IMR-90 (cell line): ENCODE measurements around the gene FAM227B. TPM values are rescaled to one million over a fixed set of nuclear protein-coding genes. Genes with fewer than 3 reads are reported as not detected.

Experiments used
- ATAC-seq: fragments of 200-7000 bp; cut with Tn5 transposase; 2 replicates; pipeline ENCODE4 v1.9.1; 2020; ENCODE audit warnings: low read depth, mild to moderate bottlenecking, moderate library complexity
- BruUV-seq: library from RNA; stranded (reverse); fragments of 400-500 nt; replicated peaks from 2 replicates; lab custom pipeline; 2021; lab: Mats Ljungman, UMichigan
- CTCF ChIA-PET: fragments of 300-600 bp; formaldehyde crosslinking; extraction: SDS; loops from one replicate; lab custom pipeline; 2021; ENCODE audit warnings: antibody characterized with exemption; lab: Yijun Ruan, JAX
- POLR2A ChIA-PET: fragments of 300-600 bp; sonication (Branson Sonifier 250); formaldehyde crosslinking; loops from one replicate; lab custom pipeline; 2022; ENCODE audit warnings: antibody characterized with exemption; ENCODE audit not compliant: unreplicated experiment; lab: Charles Lee
- DNase-seq: peaks from one replicate; pipeline ENCODE4 v3.0.0; 2013
- H2AFZ ChIP-seq: replicated peaks from 2 replicates; pipeline ENCODE3; 2013; ENCODE audit warnings: low read length, mild to moderate bottlenecking; ENCODE audit not compliant: poor library complexity
- H2AK5ac ChIP-seq: 2 replicates; pipeline ENCODE4 v1.6.1; 2013; ENCODE audit warnings: low read depth, low read length, inconsistent platforms
- H2AK9ac ChIP-seq: replicated peaks from 2 replicates; pipeline ENCODE3; 2013; ENCODE audit warnings: mild to moderate bottlenecking, low read depth, low read length, moderate library complexity; ENCODE audit not compliant: poor library complexity
- H2BK120ac ChIP-seq: 2 replicates; pipeline ENCODE4 v1.6.1; 2013; ENCODE audit warnings: low read depth, low read length, inconsistent platforms
- H2BK15ac ChIP-seq: 3 replicates; pipeline ENCODE4 v1.6.1; 2013; ENCODE audit warnings: low read depth, low read length, inconsistent platforms
- H2BK20ac ChIP-seq: 2 replicates; pipeline ENCODE4 v1.6.1; 2013; ENCODE audit warnings: low read depth, mild to moderate bottlenecking, inconsistent platforms, low read length, moderate library complexity
- H2BK5ac ChIP-seq: 2 replicates; pipeline ENCODE4 v1.6.1; 2013; ENCODE audit warnings: mild to moderate bottlenecking, low read depth, low read length, inconsistent platforms; ENCODE audit not compliant: poor library complexity, severe bottlenecking
- H3K14ac ChIP-seq: replicated peaks from 2 replicates; pipeline ENCODE4 v1.6.1; 2013; ENCODE audit warnings: low read depth, low read length, inconsistent platforms
- H3K18ac ChIP-seq: 2 replicates; pipeline ENCODE4 v1.6.1; 2013; ENCODE audit warnings: low read depth, low read length, control low read depth
- H3K23ac ChIP-seq: 2 replicates; pipeline ENCODE4 v1.6.1; 2013; ENCODE audit warnings: low read depth, low read length, inconsistent platforms
- H3K27ac ChIP-seq: 2 replicates; pipeline ENCODE4 v1.5.1; 2013; ENCODE audit warnings: mild to moderate bottlenecking, control low read depth, low read length; ENCODE audit not compliant: insufficient read depth
- H3K27me3 ChIP-seq: 2 replicates; pipeline ENCODE4 v1.6.1; 2013; ENCODE audit warnings: low read length; ENCODE audit not compliant: control insufficient read depth, insufficient read depth
- H3K36me3 ChIP-seq: 2 replicates; pipeline ENCODE4 v1.6.1; 2013; ENCODE audit warnings: low read length, mixed read lengths; ENCODE audit not compliant: control insufficient read depth, insufficient read depth
- H3K4ac ChIP-seq: 2 replicates; pipeline ENCODE4 v1.6.1; 2013; ENCODE audit warnings: low read depth, low read length, inconsistent platforms
- H3K4me1 ChIP-seq: 2 replicates; pipeline ENCODE4 v1.6.1; 2013; ENCODE audit warnings: low read length, mixed read lengths; ENCODE audit not compliant: control insufficient read depth, insufficient read depth
- H3K4me2 ChIP-seq: 2 replicates; pipeline ENCODE4 v1.6.1; 2013; ENCODE audit warnings: low read depth, mild to moderate bottlenecking, control low read depth, low read length, moderate library complexity
- H3K4me3 ChIP-seq: 2 replicates; pipeline ENCODE4 v1.5.1; 2013; ENCODE audit warnings: low read depth, mild to moderate bottlenecking, control low read depth, low read length, moderate library complexity; ENCODE audit not compliant: insufficient read depth
- H3K56ac ChIP-seq: 2 replicates; pipeline ENCODE4 v1.6.1; 2013; ENCODE audit warnings: low read length, inconsistent platforms; ENCODE audit not compliant: insufficient read depth; ENCODE audit errors: extremely low read depth
- H3K79me1 ChIP-seq, 2 experiments: 2 replicates each; pipeline ENCODE4 v1.6.1; 2013; ENCODE audit warnings: low read length in 2 of 2, inconsistent platforms in 1 of 2, low read depth in 1 of 2
- H3K9ac ChIP-seq: 2 replicates; pipeline ENCODE4 v1.6.1; 2013; ENCODE audit warnings: low read depth, low read length, control low read depth
- H3K9me1 ChIP-seq: 2 replicates; pipeline ENCODE4 v1.6.1; 2013; ENCODE audit warnings: low read length, inconsistent platforms; ENCODE audit not compliant: insufficient read depth
- H3K9me3 ChIP-seq: 2 replicates; pipeline ENCODE4 v1.6.1; 2013; ENCODE audit warnings: low read length; ENCODE audit not compliant: control insufficient read depth, insufficient read depth
- H4K20me1 ChIP-seq: 2 replicates; pipeline ENCODE4 v1.6.1; 2013; ENCODE audit warnings: low read length, inconsistent platforms; ENCODE audit not compliant: insufficient read depth
- H4K5ac ChIP-seq: 2 replicates; pipeline ENCODE4 v1.6.1; 2013; ENCODE audit warnings: mild to moderate bottlenecking, low read depth, low read length, control low read depth
- H4K8ac ChIP-seq, 2 experiments: 2 replicates each; pipeline ENCODE4 v1.6.1; 2013; ENCODE audit warnings: low read depth in 2 of 2, low read length in 2 of 2, control low read depth in 1 of 2, inconsistent platforms in 1 of 2
- H4K91ac ChIP-seq: 2 replicates; pipeline ENCODE4 v1.6.1; 2013; ENCODE audit warnings: low read depth, low read length, inconsistent platforms; ENCODE audit not compliant: insufficient read depth
- CEBPB ChIP-seq: IDR thresholded peaks from 2 replicates; pipeline ENCODE4 v1.6.1; 2012; ENCODE audit warnings: low read depth, low read length, improper control_type of control experiment
- FOS ChIP-seq: fragments of 150-350 bp; IDR thresholded peaks from 2 replicates; pipeline ENCODE4 v1.6.1; 2016; ENCODE audit warnings: low read depth, low read length
- MAFK ChIP-seq: IDR thresholded peaks from 2 replicates; pipeline ENCODE4 v1.6.1; 2012; ENCODE audit warnings: low read depth, low read length, improper control_type of control experiment
- RAD21 ChIP-seq: IDR thresholded peaks from 2 replicates; pipeline ENCODE4 v1.6.1; 2012; ENCODE audit warnings: low read length, improper control_type of control experiment
- RCOR1 ChIP-seq: IDR thresholded peaks from 2 replicates; pipeline ENCODE4 v1.6.1; 2012; ENCODE audit warnings: mild to moderate bottlenecking, low read length, improper control_type of control experiment; ENCODE audit not compliant: insufficient replicate concordance
- RFX5 ChIP-seq: IDR thresholded peaks from 2 replicates; pipeline ENCODE4 v1.8.0; 2012; ENCODE audit warnings: low read depth, mild to moderate bottlenecking, low read length, moderate library complexity
- USF2 ChIP-seq: fragments of 150-350 bp; IDR thresholded peaks from 2 replicates; pipeline ENCODE4 v1.6.1; 2017; ENCODE audit warnings: mild to moderate bottlenecking, antibody characterized with exemption, low read length, low read depth
- WGBS, 2 experiments: methylation state at CpG; one replicate each; pipeline versions ENCODE4 v1.1.5 to v1.1.7; 2013; ENCODE audit warnings: missing lambda C conversion rate in 2 of 2; ENCODE audit not compliant: insufficient read length in 1 of 2; ENCODE audit errors: extremely low coverage in 2 of 2; 5-methylcytosine and 5-hydroxymethylcytosine counted together
- dilution Hi-C: fragments of 300-500 bp; cut with HindIII; formaldehyde crosslinking; loops from one replicate; pipeline ENCODE4 v1.14.3; 2018; ENCODE audit warnings: low sequenced_read_pairs; ENCODE audit not compliant: unreplicated experiment
- in situ Hi-C: fragments of 300-500 bp; cut with MboI; formaldehyde crosslinking; loops from 3 replicates; pipeline ENCODE4 v1.14.3; 2019; ENCODE audit warnings: low sequenced_read_pairs, inconsistent platforms, mixed read lengths
- intact Hi-C: fragments of 100-400 bp; cut with micrococcal nuclease; formaldehyde crosslinking; loops from 2 replicates; pipeline ENCODE4 v1.10.0; 2022
- polyA plus RNA-seq, 3 experiments: library from polyadenylated mRNA; depleted of rRNA; stranded (reverse); fragments of >200 nt; gene quantifications; 2 replicates each; pipeline ENCODE4 v1.2.3, GENCODE V29; 2012; ENCODE audit warnings: low replicate concordance in 1 of 3
- total RNA-seq: library from RNA; depleted of rRNA; stranded (reverse); fragments of >200 nt; gene quantifications from 2 replicates; pipeline ENCODE4 v1.2.3, GENCODE V29; 2012
- TF ChIP-seq, protein P1 (sequence below): conservative IDR thresholded peaks from 2 replicates; pipeline ENCODE4 v1.5.1; 2012; ENCODE audit warnings: mild to moderate bottlenecking, low read depth, low read length, improper control_type of control experiment

The FAM227B gene
- total and polyA plus RNA-seq, 2 of the 4 experiments (the other 2 are of a cell fraction) = 1.8 to 3.0 TPM

GRCh38 chr15:49501586-49501985 lies 119.0 kb downstream of the FAM227B start:
- H2AK5ac ChIP-seq = no peak overlapping the region
- H3K27me3 ChIP-seq = no peaks in the 10 kb centered on the region
- H4K20me1 ChIP-seq = no peaks in the 10 kb centered on the region
- H3K56ac ChIP-seq = no peak overlapping the region
- in situ Hi-C loops (no loop called here), intact Hi-C loops (no loop called here), dilution Hi-C loops (no loop called here)
- ATAC-seq = no peak
- no peak overlapping the region for H4K91ac ChIP-seq
- H2BK120ac ChIP-seq = no peak overlapping the region
- H3K36me3 ChIP-seq = 0 out of 2 replicates have a peak, but pooled peaks cover 2% of the 10 kb centered on the region
- no peak overlapping the region for H3K4me2 ChIP-seq
- no peak overlapping the region for H3K23ac ChIP-seq
- no peak overlapping the region for H3K4me3 ChIP-seq
- no peaks in the 10 kb centered on the region for H3K79me1 ChIP-seq
- H2AK9ac ChIP-seq = no peak overlapping the region
- peaks cover 8% of the 10 kb centered on the region for H3K4me1 ChIP-seq
- no peak overlapping the region for H3K9ac ChIP-seq
- no peak for TF ChIP-seq MAFK
- no peak for TF ChIP-seq FOS
- TF ChIP-seq RFX5 = no peak
- TF ChIP-seq RCOR1 = no peak
- TF ChIP-seq USF2 = no peak
- TF ChIP-seq, protein P1, sequence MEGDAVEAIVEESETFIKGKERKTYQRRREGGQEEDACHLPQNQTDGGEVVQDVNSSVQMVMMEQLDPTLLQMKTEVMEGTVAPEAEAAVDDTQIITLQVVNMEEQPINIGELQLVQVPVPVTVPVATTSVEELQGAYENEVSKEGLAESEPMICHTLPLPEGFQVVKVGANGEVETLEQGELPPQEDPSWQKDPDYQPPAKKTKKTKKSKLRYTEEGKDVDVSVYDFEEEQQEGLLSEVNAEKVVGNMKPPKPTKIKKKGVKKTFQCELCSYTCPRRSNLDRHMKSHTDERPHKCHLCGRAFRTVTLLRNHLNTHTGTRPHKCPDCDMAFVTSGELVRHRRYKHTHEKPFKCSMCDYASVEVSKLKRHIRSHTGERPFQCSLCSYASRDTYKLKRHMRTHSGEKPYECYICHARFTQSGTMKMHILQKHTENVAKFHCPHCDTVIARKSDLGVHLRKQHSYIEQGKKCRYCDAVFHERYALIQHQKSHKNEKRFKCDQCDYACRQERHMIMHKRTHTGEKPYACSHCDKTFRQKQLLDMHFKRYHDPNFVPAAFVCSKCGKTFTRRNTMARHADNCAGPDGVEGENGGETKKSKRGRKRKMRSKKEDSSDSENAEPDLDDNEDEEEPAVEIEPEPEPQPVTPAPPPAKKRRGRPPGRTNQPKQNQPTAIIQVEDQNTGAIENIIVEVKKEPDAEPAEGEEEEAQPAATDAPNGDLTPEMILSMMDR = no peak
- no peak for TF ChIP-seq CEBPB
- no peak for TF ChIP-seq RAD21
- no peak overlapping the region for H3K27ac ChIP-seq
- ChIA-PET CTCF (no interaction called here), POLR2A (no interaction called here)
- no peak for DNase-seq
- H2BK15ac ChIP-seq = no peak overlapping the region
- no peak overlapping the region for H3K4ac ChIP-seq
- H2BK5ac ChIP-seq = no peak overlapping the region
- peaks cover 3% of the 10 kb centered on the region; the same call in 1 of the 2 replicates for H3K9me1 ChIP-seq
- BruUV-seq = no TSS peak
- no peak overlapping the region for H4K8ac ChIP-seq
- no peak overlapping the region for H2BK20ac ChIP-seq
- no peak overlapping the region for H3K14ac ChIP-seq
- WGBS, 2 experiments = no CpG with 5 or more reads among the region's 1 CpG
- H3K9me3 ChIP-seq = peaks cover 8% of the 10 kb centered on the region; the same call in 1 of the 2 replicates
- no peak overlapping the region for H3K18ac ChIP-seq
- no peak overlapping the region for H4K5ac ChIP-seq
- H2AFZ ChIP-seq = no peak overlapping the region
